Type B pancreatic cell (in vitro differentiated cells): ENCODE results near the gene TAMALIN. TPM values are rescaled to one million over a fixed set of nuclear protein-coding genes. Genes with fewer than 3 reads are reported as not detected.
A peak's percentile ranks its signal among the peaks of the same experiment; 100 is the strongest.

ENCODE experiments used
- DNase-seq: peaks from one replicate; pipeline ENCODE4 v3.0.0; 2021; ENCODE audit warnings: mixed read lengths; ENCODE audit not compliant: unreplicated experiment; ENCODE audit errors: extremely low spot score
- H3K27ac Mint-ChIP-seq: 2 replicates; pipeline ENCODE4 v1.8.0; 2021; ENCODE audit warnings: mild to moderate bottlenecking, mixed read lengths
- H3K27me3 Mint-ChIP-seq: 2 replicates; pipeline ENCODE4 v1.8.0; 2021; ENCODE audit warnings: mixed read lengths
- H3K36me3 Mint-ChIP-seq: 2 replicates; pipeline ENCODE4 v1.8.0; 2021; ENCODE audit warnings: mixed read lengths
- H3K4me1 Mint-ChIP-seq: one replicate; pipeline ENCODE4 v1.8.0; 2021; ENCODE audit warnings: mixed read lengths; ENCODE audit not compliant: unreplicated experiment
- H3K4me3 Mint-ChIP-seq: 2 replicates; pipeline ENCODE4 v1.8.0; 2021; ENCODE audit warnings: mild to moderate bottlenecking, mixed read lengths
- H3K9me3 Mint-ChIP-seq: 2 replicates; pipeline ENCODE4 v1.8.0; 2021; ENCODE audit warnings: mixed read lengths
- CTCF ChIP-seq: fragments of 200-600 bp; sonication (generic); conservative IDR thresholded peaks from 2 replicates; pipeline ENCODE4 v1.5.0; 2021; ENCODE audit warnings: antibody characterized with exemption, mild to moderate bottlenecking
- total RNA-seq: library from RNA; stranded (reverse); gene quantifications from 2 replicates; pipeline ENCODE4 v1.2.1, GENCODE V29; 2021; ENCODE audit warnings: low replicate concordance

The TAMALIN gene
- total RNA-seq, 1 donor from 2014 or later, result 16.5 TPM

GRCh38 chr12:52005903-52006703 lies 643 bp upstream of the TAMALIN start:
- Mint-ChIP-seq H3K9me3 (no peaks in the 10 kb centered on the region), H3K27ac (peak overlapping the region; percentile 67), H3K4me3 (peak overlapping the region; percentile 91), H3K27me3 (peaks cover 37% of the 10 kb centered on the region), H3K36me3 (peaks cover 3% of the 10 kb centered on the region), H3K4me1 (peaks cover 42% of the 10 kb centered on the region)
- TF ChIP-seq CTCF, result no peak
- no peak for DNase-seq

- peaks cover 43% of the 10 kb centered on the region for H3K4me1 Mint-ChIP-seq
- peaks cover 37% of the 10 kb centered on the region for H3K27me3 Mint-ChIP-seq
- H3K27ac Mint-ChIP-seq, result no peak overlapping the region
- TF ChIP-seq CTCF, result no peak
- H3K9me3 Mint-ChIP-seq, result no peaks in the 10 kb centered on the region
- H3K36me3 Mint-ChIP-seq, result peaks cover 3% of the 10 kb centered on the region
- no peak for DNase-seq
- H3K4me3 Mint-ChIP-seq, result peak overlapping the region; percentile 84
Measured at GRCh38 chr12:52007158-52007921, 594 bp downstream of the TAMALIN start.

- no peak for DNase-seq
- TF ChIP-seq CTCF, result no peak
- no peak overlapping the region for H3K27ac Mint-ChIP-seq
- peaks cover 36% of the 10 kb centered on the region for H3K4me1 Mint-ChIP-seq
- peaks cover 31% of the 10 kb centered on the region for H3K27me3 Mint-ChIP-seq
- no peaks in the 10 kb centered on the region for H3K9me3 Mint-ChIP-seq
- H3K36me3 Mint-ChIP-seq, result no peaks in the 10 kb centered on the region
- H3K4me3 Mint-ChIP-seq, result peak overlapping the region; percentile 84
Measured at GRCh38 chr12:52007982-52008510, 1.3 kb downstream of the TAMALIN start.

- peaks cover 10% of the 10 kb centered on the region for H3K36me3 Mint-ChIP-seq
- peak overlapping the region; percentile 49 for H3K4me3 Mint-ChIP-seq
- no peak for TF ChIP-seq CTCF
- H3K4me1 Mint-ChIP-seq, result peaks cover 25% of the 10 kb centered on the region
- H3K27me3 Mint-ChIP-seq, result peaks cover 39% of the 10 kb centered on the region
- H3K9me3 Mint-ChIP-seq, result no peaks in the 10 kb centered on the region
- H3K27ac Mint-ChIP-seq, result no peak overlapping the region
- no peak for DNase-seq
Measured at GRCh38 chr12:52009081-52009751, 2.5 kb downstream of the TAMALIN start.

- Mint-ChIP-seq H3K9me3 (no peaks in the 10 kb centered on the region), H3K27me3 (peaks cover 36% of the 10 kb centered on the region), H3K36me3 (peaks cover 10% of the 10 kb centered on the region), H3K27ac (peak overlapping the region; percentile 46), H3K4me1 (peaks cover 25% of the 10 kb centered on the region), H3K4me3 (peak overlapping the region; percentile 59)
- DNase-seq, result peak; percentile 86
- TF ChIP-seq CTCF, result no peak
Measured at GRCh38 chr12:52010152-52010622, 3.4 kb downstream of the TAMALIN start.
